HK-2 (cell line): ENCODE data around the gene RARB.

ENCODE experiments used
- DNase-seq: peaks from one replicate; pipeline ENCODE4 v3.0.0-alpha.2; 2018; ENCODE audit not compliant: unreplicated experiment

RARB gene

DNA sequence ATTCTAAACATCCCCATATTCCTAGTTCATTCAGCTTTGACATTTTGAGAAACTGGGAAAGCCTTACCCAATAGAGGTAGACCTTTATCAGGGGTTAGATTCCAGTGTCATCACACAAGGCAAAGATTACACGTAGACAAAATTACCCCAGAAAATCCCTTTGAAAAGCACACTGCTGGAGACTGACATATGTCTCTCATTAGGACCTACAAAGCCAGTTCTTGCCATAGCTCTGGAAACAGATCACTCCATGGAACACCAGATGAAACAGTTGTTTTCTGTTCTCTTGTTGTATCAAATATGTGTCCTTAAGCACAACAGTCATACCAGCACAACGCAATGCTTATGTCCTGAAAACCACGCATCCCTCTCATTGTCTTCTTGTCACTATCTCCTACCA, 44.7 kb downstream of the RARB start:
- no peak for DNase-seq

GRCh38 chr3:25473246-25473645, 45.2 kb downstream of the RARB start:
- no peak for DNase-seq

DNA sequence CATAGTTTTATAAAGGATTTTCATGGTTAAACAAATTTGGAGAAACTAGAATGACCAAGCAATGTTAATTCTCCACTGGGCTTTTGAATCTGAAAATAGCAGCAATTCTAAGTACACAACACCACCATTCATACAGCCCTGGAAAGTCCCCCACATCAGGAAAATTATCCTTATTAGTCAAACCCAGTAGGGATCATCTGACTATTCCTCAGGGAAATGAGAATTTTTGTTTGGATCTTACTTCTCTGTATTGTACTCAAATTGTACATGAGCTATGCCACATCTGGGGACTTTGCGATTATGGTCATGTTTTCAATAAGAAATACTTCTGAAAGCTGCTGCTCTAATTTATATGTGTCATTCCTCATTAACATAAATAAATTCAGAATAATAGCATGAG, 46.0 kb downstream of the RARB start:
- no peak for DNase-seq

- no peak for DNase-seq
Measured at GRCh38 chr3:25476639-25477038, 48.6 kb downstream of the RARB start.

- DNase-seq: no peak
Measured at GRCh38 chr3:25478211-25478757, 50.2 kb downstream of the RARB start.

DNA sequence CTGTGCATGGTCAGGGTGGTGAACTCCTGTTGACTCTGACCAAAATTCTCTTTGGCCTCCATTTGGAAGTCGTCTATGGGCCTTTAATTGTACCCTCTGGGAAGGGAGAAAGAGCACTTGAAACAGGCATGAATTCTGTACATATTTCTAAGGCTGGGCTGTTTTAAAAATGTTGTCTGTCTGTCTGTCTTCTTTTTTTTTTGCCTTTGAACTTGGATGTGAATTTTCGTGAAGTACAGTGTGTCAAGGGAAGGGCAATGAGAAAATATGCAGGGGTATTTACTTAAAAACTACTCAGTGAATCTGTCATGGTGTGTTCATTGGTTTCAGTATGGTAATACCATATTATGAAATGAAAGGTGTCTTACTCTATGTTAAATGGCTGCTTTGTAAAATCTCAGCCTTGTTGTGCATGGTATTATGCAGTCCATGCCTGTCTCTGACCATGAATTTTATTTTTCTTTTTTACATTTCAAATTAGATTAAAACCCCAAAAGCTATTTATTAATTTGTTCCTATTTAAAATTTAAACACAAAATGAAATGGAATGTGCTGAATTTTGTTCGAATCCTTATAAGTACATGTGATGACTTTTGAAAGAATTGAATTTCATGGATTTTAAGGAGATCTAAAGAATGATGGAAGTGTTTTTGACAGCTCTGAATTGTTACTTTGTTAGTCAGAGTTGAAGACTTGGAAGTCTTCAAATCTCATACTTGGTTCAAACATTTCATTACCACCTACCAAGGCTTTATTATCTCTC, 51.1 kb downstream of the RARB start:
- no peak for DNase-seq

GRCh38 chr3:25479727-25480010, 51.6 kb downstream of the RARB start:
- DNase-seq: no peak

- no peak for DNase-seq
Measured at GRCh38 chr3:25480811-25481210, 52.7 kb downstream of the RARB start.

DNA sequence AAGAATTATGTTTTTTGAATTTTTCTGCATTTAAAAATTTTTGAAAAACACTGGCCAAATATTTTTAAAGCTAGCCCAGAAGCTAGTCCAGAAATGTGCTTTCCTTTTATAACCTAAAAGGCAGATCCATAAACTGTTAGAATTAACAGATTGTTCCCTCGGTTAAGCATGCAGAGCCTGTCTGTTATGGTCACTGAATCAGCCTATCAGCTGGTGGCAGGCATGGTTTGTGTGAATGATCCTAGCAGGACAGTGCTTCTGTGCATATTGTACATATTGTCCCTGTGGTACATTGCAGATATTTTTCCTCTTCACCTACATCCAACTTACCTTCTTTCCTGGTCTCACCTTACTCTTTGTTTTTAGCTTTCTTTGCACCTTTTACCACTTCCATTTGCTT, 53.3 kb downstream of the RARB start:
- DNase-seq: no peak

GRCh38 chr3:25483456-25483855, 55.4 kb downstream of the RARB start:
- no peak for DNase-seq

- DNase-seq: no peak
Measured at GRCh38 chr3:25485673-25486072, 57.6 kb downstream of the RARB start.

GRCh38 chr3:25486932-25487331, 58.9 kb downstream of the RARB start:
- no peak for DNase-seq

GRCh38 chr3:25489858-25490593, 62.0 kb downstream of the RARB start:
- DNase-seq: no peak

- no peak for DNase-seq
Measured at GRCh38 chr3:25493246-25493645, 65.2 kb downstream of the RARB start.

DNA sequence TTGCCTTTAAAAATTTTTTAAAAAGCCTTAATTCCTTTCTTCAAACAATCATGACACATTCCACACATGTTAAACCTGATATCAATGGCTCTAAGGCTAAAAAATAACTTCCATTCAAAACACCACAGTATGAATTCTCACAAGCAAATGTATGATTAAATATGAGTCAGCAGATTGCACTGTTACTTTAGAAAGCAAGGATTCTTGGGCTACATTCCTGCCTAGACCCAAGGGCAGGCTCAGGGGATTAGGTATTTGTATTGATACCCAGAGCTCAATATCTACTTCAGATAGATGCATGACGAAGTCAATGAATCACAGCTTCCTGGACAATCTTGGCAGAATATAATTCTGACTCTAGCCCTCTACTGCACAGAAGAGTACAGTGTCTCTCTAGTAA, 65.7 kb downstream of the RARB start:
- DNase-seq: no peak

DNA sequence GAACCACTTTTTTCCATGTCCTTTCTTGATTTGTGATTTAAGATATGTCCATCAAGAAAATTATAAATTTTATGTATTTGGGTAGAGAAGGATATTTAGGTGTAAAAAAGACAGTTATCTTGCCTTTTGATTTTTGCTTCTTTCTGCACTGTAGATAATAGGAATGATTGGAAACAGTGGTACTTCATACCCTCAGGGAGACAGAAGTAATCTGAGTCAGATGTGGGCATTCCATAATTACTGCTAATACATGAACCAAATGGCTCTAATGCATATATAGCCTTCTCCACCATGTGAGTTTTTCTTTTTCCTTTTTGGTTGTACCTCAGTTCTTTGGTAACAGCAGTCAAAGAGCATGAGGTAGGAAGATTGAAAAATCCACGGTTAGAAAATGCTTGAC, 67.2 kb downstream of the RARB start:
- DNase-seq: no peak

DNA sequence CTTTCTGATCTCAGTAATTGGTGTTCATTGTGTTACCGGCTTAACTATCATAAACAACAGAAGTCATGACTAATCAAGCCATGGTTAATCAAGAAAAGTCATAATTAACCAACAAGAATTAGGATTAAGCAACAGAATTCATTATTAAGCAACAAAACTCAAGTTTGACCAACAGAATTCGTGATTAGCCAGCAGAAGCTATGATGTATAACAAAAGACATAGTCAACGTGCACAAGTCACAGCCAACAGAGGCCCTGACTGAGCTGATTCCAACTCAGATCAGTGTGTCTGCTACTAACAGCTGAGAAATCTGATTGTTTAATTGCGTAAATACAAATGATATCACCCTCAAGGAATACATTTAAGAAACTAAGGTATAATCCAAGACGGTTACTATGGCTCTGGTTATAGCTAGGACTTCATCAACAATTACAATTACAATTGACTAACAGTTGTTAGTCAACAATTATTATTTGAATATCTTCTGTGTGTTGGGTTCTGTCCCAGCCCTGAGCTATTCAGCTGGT, 67.7 kb downstream of the RARB start:
- no peak for DNase-seq

DNA sequence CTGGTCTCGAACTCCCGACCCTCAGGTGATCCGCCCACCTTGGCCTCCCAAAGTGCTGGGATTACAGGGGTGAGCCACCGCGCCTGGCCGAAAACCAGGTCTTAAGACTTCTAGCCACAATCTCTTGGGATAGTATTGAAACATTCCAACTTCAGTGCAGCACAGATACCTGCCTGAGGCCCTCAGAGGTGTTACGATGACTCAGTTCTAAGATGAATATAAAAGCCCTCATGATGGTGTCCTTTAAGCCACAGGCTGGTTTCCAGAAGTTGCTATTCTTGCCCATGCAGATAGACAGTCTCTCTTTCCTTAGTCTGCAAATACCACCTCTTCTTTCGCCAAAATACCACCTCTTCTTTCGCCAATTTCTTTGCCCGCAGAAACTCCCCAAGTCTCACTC, 69.0 kb downstream of the RARB start:
- no peak for DNase-seq

- DNase-seq: no peak
Measured at GRCh38 chr3:25500706-25501210, 72.7 kb downstream of the RARB start.

DNA sequence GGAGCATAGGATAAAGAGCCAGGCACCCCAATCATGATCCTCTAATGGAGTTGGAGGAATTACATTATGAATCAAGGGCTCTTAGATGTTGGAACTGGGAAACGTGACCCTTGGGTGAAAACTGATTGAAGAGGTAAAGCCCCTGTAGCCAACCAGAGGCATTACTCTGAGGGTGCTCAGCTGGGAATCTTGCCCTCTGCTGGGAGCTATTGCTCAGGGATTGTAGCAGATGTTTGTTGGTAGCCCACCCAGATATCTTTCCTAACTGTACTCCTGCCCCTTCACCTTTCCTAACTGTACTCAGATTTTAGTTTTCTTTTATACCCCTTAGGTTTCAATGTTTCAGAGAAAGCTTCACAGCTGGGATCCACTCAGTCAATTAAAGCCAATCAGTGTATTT, 74.2 kb downstream of the RARB start:
- DNase-seq: no peak

DNA sequence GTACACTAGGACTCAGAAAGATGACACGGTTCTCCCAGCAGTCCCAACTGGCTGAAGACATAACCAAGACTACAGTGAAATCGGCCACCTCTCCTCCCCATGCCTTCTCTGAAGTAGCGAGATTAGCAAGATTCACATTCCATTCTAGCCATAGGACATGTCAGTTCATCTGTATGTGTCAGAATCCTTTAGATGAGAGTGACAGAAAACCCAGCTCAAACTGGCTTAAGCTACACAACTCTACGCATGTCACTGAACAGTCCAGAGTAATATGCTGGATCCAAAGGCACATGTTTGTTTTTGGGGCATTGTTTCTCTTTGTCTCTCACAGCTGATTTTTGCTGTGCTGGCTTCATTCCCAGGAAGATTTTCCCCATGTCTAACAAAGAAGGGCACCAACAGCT, 75.8 kb downstream of the RARB start:
- DNase-seq: no peak

GRCh38 chr3:25505581-25505980, 77.5 kb downstream of the RARB start:
- DNase-seq: no peak

- no peak for DNase-seq
Measured at GRCh38 chr3:25507811-25508210, 79.7 kb downstream of the RARB start.
